Measurements from ENCODE around the gene MAB21L2.

The MAB21L2 gene

DNA sequence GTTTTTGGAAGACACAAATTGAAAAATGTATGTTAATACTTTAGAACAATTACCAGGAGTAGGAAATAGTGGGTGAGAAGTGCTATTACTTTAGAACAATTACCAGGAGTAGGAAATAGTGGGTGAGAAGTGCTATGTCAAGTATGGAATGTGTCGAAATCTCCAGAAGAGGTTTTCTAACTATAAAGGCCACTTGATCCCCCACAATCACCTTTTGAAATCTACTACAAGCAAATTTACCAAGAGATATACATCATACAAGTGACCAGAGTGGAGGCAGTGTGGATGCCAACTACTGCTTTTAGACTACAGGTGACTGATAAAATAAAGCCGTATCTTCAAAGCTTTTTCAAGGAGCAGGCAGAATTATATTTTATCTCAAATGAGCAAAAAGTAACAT is 43.1 kb downstream of the MAB21L2 start:
- DNase-seq, result no peak

- no peak for DNase-seq
Measured at GRCh38 chr4:150628073-150628472, 46.1 kb downstream of the MAB21L2 start.

DNA sequence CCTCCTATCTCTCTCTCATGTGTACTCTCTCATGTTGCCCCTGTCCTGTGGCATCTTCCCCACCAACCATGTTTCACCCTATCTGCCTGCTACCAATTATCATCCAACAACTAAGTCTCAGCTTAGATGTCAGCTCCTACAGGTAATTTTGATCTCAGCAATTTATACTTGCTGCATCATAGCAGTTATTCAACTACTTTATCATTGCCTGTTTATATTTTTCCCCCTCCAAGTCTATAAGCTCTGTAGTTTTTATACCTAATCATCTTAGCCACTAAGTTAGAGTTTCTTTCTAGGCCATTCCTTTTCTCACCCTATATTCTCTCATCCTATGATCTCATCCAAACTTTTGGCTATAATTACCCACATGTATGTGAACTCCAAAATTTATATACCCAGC is 50.7 kb downstream of the MAB21L2 start:
- no peak for DNase-seq
